KMS-11 (cell line): ENCODE results near the gene LRRC45.

Source experiments
- H2AFZ ChIP-seq: fragments of 200-600 bp; sonication (generic); 2 replicates; pipeline ENCODE4 v1.6.1; 2016; ENCODE audit warnings: antibody characterized with exemption, mixed run types, low read depth
- H3K27ac ChIP-seq: fragments of 200-600 bp; sonication (generic); 2 replicates; pipeline ENCODE4 v1.6.1; 2016; ENCODE audit warnings: mild to moderate bottlenecking, mixed run types
- H3K27me3 ChIP-seq: fragments of 200-600 bp; sonication (generic); 2 replicates; pipeline ENCODE4 v1.6.1; 2017; ENCODE audit warnings: mild to moderate bottlenecking, low read depth, mixed run types, moderate library complexity; ENCODE audit not compliant: insufficient read depth
- H3K36me3 ChIP-seq: fragments of 200-600 bp; sonication (generic); 2 replicates; pipeline ENCODE4 v1.6.1; 2017; ENCODE audit warnings: mild to moderate bottlenecking, mixed run types; ENCODE audit not compliant: insufficient read depth
- H3K4me1 ChIP-seq: fragments of 200-600 bp; sonication (generic); 2 replicates; pipeline ENCODE4 v1.6.1; 2016; ENCODE audit warnings: mild to moderate bottlenecking, low read depth, mixed run types; ENCODE audit not compliant: poor library complexity, severe bottlenecking
- H3K4me2 ChIP-seq: fragments of 200-600 bp; sonication (generic); 2 replicates; pipeline ENCODE4 v1.7.0; 2016; ENCODE audit warnings: mild to moderate bottlenecking, mixed run types
- H3K4me3 ChIP-seq: fragments of 200-600 bp; sonication (generic); IDR thresholded peaks from 2 replicates; pipeline ENCODE4 v1.6.1; 2017; ENCODE audit warnings: low read depth, low read length, mixed read lengths; ENCODE audit not compliant: insufficient read depth
- H3K79me2 ChIP-seq: fragments of 200-600 bp; sonication (generic); 2 replicates; pipeline ENCODE4 v1.6.1; 2016; ENCODE audit warnings: low read depth, mixed run types; ENCODE audit not compliant: insufficient read depth
- H3K9ac ChIP-seq: fragments of 200-600 bp; sonication (generic); 2 replicates; pipeline ENCODE4 v1.6.1; 2016; ENCODE audit warnings: mild to moderate bottlenecking, mixed run types
- H4K20me1 ChIP-seq: fragments of 200-600 bp; sonication (generic); 2 replicates; pipeline ENCODE4 v1.6.1; 2016; ENCODE audit warnings: mild to moderate bottlenecking, mixed run types; ENCODE audit not compliant: insufficient read depth
- TF ChIP-seq, protein P1 (sequence below): fragments of 200-600 bp; sonication (generic); conservative IDR thresholded peaks from 2 replicates; pipeline ENCODE4 v1.6.1; 2017; ENCODE audit warnings: low read depth, mild to moderate bottlenecking, antibody characterized with exemption, low read length, moderate library complexity, mixed read lengths

The LRRC45 gene

DNA sequence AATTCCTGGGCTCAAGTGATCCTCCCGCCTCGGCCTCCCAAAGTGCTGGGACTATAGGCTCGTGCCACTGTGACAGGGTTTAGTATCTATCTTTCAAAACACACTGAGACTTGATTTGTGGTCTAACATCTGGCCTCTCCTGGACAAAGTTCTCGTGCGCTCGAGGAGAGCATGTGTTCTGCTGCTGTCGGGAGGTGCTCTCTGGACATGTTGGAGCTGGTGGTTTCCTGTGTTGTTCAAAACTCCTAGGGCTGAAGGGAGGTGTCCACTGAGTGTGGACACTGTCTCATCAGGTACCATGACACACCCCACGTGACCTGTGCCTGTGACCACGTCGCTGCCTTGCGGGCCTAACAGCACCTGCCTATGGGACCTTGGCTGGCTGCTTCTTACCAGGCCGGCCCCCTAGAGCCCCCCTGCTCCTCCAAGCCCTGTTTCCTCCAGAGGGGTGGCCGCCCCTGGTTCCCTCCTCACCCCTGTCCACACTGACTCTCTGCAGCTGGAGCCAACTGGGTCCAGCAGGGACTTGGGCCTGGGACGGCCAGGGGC, 22.9 kb downstream of the LRRC45 start:
- Histone ChIP-seq H3K4me2 (no peak overlapping the region), H3K9ac (no peak overlapping the region)

GRCh38 chr17:82046903-82047302, 23.8 kb downstream of the LRRC45 start:
- TF ChIP-seq, protein P1, sequence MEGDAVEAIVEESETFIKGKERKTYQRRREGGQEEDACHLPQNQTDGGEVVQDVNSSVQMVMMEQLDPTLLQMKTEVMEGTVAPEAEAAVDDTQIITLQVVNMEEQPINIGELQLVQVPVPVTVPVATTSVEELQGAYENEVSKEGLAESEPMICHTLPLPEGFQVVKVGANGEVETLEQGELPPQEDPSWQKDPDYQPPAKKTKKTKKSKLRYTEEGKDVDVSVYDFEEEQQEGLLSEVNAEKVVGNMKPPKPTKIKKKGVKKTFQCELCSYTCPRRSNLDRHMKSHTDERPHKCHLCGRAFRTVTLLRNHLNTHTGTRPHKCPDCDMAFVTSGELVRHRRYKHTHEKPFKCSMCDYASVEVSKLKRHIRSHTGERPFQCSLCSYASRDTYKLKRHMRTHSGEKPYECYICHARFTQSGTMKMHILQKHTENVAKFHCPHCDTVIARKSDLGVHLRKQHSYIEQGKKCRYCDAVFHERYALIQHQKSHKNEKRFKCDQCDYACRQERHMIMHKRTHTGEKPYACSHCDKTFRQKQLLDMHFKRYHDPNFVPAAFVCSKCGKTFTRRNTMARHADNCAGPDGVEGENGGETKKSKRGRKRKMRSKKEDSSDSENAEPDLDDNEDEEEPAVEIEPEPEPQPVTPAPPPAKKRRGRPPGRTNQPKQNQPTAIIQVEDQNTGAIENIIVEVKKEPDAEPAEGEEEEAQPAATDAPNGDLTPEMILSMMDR: no peak
- H3K9ac ChIP-seq: no peak overlapping the region
- H3K4me1 ChIP-seq: peaks cover 9% of the 10 kb centered on the region
- H4K20me1 ChIP-seq: no peaks in the 10 kb centered on the region
- H3K79me2 ChIP-seq: no peaks in the 10 kb centered on the region
- H3K36me3 ChIP-seq: no peaks in the 10 kb centered on the region
- H3K4me2 ChIP-seq: no peak overlapping the region
- H2AFZ ChIP-seq: no peak overlapping the region
- no peaks in the 10 kb centered on the region for H3K27me3 ChIP-seq
- no peak overlapping the region for H3K27ac ChIP-seq
- no peak overlapping the region for H3K4me3 ChIP-seq

More for the DNA sequence above, 22.9 kb downstream of the LRRC45 start:
- Histone ChIP-seq H3K4me1 (peaks cover 9% of the 10 kb centered on the region), H4K20me1 (no peaks in the 10 kb centered on the region), H3K79me2 (no peaks in the 10 kb centered on the region), H2AFZ (no peak overlapping the region), H3K27ac (no peak overlapping the region), H3K4me3 (no peak overlapping the region), H3K27me3 (no peaks in the 10 kb centered on the region), H3K36me3 (no peaks in the 10 kb centered on the region)
- TF ChIP-seq, protein P1: no peak

DNA sequence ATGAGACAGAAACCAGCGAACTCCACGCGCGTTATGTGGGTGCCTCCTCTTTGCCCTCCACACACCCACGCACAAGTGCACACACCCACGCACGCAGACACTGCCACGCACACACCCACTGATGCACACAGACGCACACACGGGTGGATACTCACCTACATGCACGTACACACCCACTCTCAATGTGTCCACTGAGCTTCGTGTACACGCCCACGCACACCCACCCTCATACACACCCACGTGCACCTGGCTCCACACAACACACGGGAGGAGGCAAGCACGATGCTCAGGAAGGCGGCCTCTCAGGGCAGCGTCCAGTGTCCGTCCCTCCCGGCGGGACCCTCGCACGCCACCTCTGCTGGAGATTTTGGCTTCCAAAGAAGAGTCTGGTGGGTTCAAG, 24.3 kb downstream of the LRRC45 start:
- H3K4me2 ChIP-seq: no peak overlapping the region
- no peaks in the 10 kb centered on the region for H3K36me3 ChIP-seq
- no peaks in the 10 kb centered on the region for H3K27me3 ChIP-seq
- H2AFZ ChIP-seq: no peak overlapping the region
- no peak overlapping the region for H3K4me3 ChIP-seq
- TF ChIP-seq, protein P1: no peak
- no peak overlapping the region for H3K9ac ChIP-seq
- H4K20me1 ChIP-seq: no peaks in the 10 kb centered on the region
- peaks cover 9% of the 10 kb centered on the region for H3K4me1 ChIP-seq
- no peak overlapping the region for H3K27ac ChIP-seq
- H3K79me2 ChIP-seq: peaks cover 4% of the 10 kb centered on the region; the same call in 1 of the 2 replicates

DNA sequence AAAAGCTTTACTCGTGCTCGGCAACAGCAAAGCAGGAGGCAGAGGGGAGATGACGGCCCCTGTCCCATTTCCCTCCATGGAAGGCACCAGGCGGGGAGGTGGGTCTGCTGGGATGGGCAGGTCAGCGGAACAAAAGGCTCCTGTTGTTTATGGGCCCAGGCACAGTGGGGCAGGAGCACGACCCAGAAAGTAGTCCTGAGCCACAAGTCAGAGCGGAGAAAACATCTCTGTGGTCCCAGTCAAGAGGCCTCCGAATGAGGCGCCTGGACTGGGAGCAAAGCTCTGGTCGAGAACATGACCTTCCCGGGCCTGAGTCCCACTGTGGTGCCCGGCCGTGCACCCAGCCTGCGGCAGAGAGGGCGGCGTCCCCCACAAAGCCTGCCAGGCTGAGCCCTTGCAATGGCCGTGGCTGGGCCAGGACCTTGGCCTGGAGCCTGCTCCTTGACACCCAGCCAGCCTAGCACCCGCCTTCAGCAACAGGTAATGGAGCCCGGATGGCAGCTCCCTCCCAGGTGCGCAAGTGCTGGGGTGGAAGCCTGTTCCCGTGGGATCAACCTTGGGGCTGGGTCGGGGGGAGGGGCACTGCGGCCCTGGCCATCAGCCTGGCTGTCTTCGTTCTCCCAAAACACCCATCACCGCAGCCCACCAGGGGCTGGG, 24.9 kb downstream of the LRRC45 start:
- Histone ChIP-seq H3K27ac (no peak overlapping the region), H4K20me1 (no peaks in the 10 kb centered on the region), H3K9ac (no peak overlapping the region)

More for the DNA sequence above, 24.9 kb downstream of the LRRC45 start:
- Histone ChIP-seq H3K4me3 (no peak overlapping the region), H3K4me2 (no peak overlapping the region), H2AFZ (no peak overlapping the region), H3K4me1 (peaks cover 15% of the 10 kb centered on the region), H3K27me3 (no peaks in the 10 kb centered on the region), H3K36me3 (no peaks in the 10 kb centered on the region), H3K79me2 (peaks cover 10% of the 10 kb centered on the region; the same call in 1 of the 2 replicates)
- TF ChIP-seq, protein P1: no peak
